NCI-H128 (cell line): Measurements from ENCODE around the gene NEU4.
"Not testable (repeated sequence)": the region's sequence is repeated elsewhere in the genome, so short reads cannot be mapped to it uniquely, and the experiment has no call there.

Source experiments
- DNase-seq: peaks from one replicate; lab custom pipeline; 2025; ENCODE audit not compliant: unreplicated experiment; lab: John Stamatoyannopoulos, UW

NEU4 gene

GRCh38 chr2:241833101-241833663, 24.2 kb downstream of the NEU4 start:
- no peak for DNase-seq

GRCh38 chr2:241833756-241834526, 24.9 kb downstream of the NEU4 start:
- not testable (repeated sequence) for DNase-seq

GRCh38 chr2:241834527-241835210, 25.7 kb downstream of the NEU4 start:
- DNase-seq = no peak

GRCh38 chr2:241835611-241836010, 26.6 kb downstream of the NEU4 start:
- DNase-seq = no peak

GRCh38 chr2:241836292-241836691, 27.3 kb downstream of the NEU4 start:
- DNase-seq = no peak

- DNase-seq = no peak
These were observed 28.4 kb downstream of the NEU4 start for GRCh38 chr2:241837197-241837965.

GRCh38 chr2:241841181-241842066, 32.4 kb downstream of the NEU4 start:
- no peak for DNase-seq

- DNase-seq = no peak
These were observed 33.0 kb downstream of the NEU4 start for GRCh38 chr2:241842067-241842415.

- no peak for DNase-seq
These were observed 33.7 kb downstream of the NEU4 start for GRCh38 chr2:241842620-241843211.

- no peak for DNase-seq
These were observed 34.5 kb downstream of the NEU4 start for GRCh38 chr2:241843321-241844065.

- no peak for DNase-seq
These were observed 35.2 kb downstream of the NEU4 start for GRCh38 chr2:241844066-241844728.

GRCh38 chr2:241844831-241845578, 36.0 kb downstream of the NEU4 start:
- DNase-seq = no peak

- no peak for DNase-seq
These were observed 37.4 kb downstream of the NEU4 start for GRCh38 chr2:241846406-241846805.

- DNase-seq = no peak
These were observed 40.0 kb downstream of the NEU4 start for GRCh38 chr2:241848761-241849615.

- DNase-seq = no peak
These were observed 40.9 kb downstream of the NEU4 start for GRCh38 chr2:241849616-241850543.
